C4-2B (cell line): ENCODE measurements around the gene CIAPIN1.

Source experiments
- H3K27ac ChIP-seq: fragments of 450-650 bp; 2 replicates; pipeline ENCODE4 v1.5.1; 2017
- ZFX ChIP-seq: fragments of 450-650 bp; IDR thresholded peaks from 2 replicates; pipeline ENCODE4 v1.6.1; 2017
- TF ChIP-seq, protein P1 (sequence below): fragments of 450-650 bp; conservative IDR thresholded peaks from 2 replicates; pipeline ENCODE4 v1.5.1; 2017; ENCODE audit warnings: mild to moderate bottlenecking

CIAPIN1 gene

DNA sequence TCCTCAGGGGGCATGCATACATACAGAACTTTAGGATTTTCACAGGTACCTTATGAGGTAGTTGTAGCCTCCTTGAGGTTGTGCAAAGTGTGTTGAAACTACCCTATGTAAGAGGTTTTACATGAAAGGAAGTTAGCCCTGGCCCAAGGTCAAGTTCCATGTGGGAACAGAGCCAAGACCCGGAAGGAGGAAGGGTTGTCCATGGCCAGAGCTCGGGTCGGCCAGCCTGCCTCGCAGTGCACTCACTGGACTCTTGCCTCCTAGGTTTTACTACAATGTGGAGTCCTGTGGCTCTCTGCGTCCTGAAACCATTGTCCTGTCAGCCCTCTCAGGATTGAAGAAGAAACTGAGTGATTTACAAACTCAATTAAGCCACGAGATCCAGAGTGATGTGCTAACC is 23.5 kb upstream of the CIAPIN1 start:
- TF ChIP-seq, protein P1, sequence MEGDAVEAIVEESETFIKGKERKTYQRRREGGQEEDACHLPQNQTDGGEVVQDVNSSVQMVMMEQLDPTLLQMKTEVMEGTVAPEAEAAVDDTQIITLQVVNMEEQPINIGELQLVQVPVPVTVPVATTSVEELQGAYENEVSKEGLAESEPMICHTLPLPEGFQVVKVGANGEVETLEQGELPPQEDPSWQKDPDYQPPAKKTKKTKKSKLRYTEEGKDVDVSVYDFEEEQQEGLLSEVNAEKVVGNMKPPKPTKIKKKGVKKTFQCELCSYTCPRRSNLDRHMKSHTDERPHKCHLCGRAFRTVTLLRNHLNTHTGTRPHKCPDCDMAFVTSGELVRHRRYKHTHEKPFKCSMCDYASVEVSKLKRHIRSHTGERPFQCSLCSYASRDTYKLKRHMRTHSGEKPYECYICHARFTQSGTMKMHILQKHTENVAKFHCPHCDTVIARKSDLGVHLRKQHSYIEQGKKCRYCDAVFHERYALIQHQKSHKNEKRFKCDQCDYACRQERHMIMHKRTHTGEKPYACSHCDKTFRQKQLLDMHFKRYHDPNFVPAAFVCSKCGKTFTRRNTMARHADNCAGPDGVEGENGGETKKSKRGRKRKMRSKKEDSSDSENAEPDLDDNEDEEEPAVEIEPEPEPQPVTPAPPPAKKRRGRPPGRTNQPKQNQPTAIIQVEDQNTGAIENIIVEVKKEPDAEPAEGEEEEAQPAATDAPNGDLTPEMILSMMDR, result no peak
- no peak for TF ChIP-seq ZFX
- peak overlapping the region; percentile 11; the same call in 1 of the 2 replicates for H3K27ac ChIP-seq

DNA sequence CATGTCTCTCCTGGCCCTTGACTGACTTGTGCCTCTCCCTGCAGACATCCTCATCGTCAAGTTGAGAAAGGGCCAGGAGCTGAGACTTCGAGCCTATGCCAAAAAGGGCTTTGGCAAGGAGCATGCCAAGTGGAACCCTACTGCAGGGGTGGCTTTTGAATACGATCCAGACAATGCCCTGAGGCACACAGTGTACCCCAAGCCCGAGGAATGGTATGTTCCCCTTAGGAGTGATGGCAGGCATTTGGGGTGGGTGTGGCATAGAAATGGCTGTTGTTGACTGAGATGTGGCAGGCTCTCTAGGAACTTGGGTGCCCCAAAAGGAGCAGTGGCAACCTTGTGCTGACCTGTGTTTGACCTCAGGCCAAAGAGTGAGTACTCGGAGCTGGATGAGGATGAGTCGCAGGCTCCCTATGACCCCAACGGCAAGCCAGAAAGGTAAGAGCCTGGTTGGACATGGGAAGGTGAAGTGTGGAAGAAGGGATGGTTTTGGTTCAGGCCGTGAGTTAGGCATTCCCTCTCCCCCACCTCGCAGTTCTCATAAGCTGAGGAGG is 22.8 kb upstream of the CIAPIN1 start:
- TF ChIP-seq, protein P1, result no peak
- TF ChIP-seq ZFX, result no peak
- peak overlapping the region; percentile 11; the same call in 1 of the 2 replicates for H3K27ac ChIP-seq

DNA sequence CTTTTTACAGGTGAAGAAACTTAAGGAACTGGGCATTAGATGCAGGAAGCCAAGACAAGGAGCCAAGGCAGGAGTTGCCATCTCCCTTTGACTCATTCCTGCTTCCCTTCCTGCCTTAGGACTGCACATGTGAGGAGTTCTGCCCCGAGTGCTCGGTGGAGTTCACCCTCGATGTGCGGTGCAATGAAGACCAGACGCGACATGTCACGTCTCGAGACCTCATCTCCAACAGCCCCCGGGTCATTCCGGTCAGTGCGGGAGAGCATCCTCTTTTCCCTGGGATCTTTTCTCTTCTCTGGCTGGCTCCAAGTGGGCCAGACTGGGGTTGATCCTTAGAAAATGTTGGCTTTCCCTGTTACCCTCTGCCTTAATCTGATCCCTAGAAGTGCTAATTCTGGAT is 21.9 kb upstream of the CIAPIN1 start:
- no peak overlapping the region for H3K27ac ChIP-seq
- no peak for TF ChIP-seq ZFX
- TF ChIP-seq, protein P1, result no peak

DNA sequence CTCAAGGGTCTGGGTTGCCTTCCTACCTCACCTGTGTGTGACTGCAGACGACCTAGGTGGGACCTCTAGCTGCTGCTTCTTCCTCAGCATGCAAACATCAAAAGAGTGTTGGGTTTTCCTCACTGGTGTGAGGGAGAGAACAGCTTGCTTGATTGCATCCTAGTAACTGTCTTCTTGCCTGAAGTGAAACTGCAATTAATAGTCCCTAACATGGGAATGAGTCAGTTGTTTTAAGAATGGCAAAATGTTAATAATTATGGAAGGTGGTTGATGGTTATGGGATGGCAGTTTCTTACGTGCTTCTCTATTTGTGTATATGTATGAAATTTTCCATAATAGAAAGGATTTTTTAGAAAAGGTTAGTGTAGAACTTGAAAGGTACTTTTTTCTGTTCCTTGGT is 21.2 kb upstream of the CIAPIN1 start:
- TF ChIP-seq, protein P1, result no peak
- TF ChIP-seq ZFX, result no peak

DNA sequence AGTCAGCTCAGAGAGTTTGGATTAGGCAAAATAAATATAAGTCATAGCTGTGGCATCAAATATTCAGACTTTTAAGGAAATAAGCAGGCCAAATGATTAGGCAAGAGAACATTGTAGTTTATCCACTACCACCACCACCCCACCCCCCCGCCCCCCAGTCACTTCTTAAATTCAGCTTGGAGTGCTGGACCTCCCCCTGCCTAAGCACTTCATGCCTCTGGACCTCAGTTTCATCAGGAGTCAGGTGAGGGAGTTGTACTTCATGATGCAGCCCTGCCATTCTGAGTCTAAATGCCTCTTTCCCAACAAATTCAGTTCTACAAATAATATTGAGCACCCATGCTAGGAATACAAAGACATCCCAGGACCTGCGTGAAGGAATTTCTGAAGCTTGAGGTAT is 17.3 kb upstream of the CIAPIN1 start:
- no peak for TF ChIP-seq ZFX
- TF ChIP-seq, protein P1, result no peak
- H3K27ac ChIP-seq, result no peak overlapping the region

More for the DNA sequence above, 21.2 kb upstream of the CIAPIN1 start:
- no peak overlapping the region for H3K27ac ChIP-seq

DNA sequence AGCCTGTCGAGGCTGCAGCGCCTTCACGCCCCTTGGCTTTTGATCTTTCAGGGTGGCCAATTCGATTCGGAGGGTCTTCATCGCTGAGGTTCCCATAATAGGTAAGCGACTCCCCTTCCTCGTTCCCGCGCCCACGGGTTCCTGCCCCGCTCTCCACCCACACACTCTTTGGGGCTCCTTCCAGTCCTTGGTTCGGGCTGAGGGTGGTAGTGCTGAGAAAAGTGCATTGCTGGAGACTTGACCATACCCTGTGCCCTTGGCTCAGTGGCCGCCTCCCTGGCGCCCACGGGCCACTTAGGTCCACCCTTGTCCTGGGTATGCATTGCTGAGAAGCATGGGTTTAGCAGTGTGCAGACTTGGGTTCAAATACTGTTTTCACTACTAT is 15.8 kb upstream of the CIAPIN1 start:
- peak overlapping the region; percentile 91 for H3K27ac ChIP-seq
- TF ChIP-seq, protein P1, result no peak
- 0 out of 2 replicates have a peak, but pooled peaks have one; percentile 2 for TF ChIP-seq ZFX

DNA sequence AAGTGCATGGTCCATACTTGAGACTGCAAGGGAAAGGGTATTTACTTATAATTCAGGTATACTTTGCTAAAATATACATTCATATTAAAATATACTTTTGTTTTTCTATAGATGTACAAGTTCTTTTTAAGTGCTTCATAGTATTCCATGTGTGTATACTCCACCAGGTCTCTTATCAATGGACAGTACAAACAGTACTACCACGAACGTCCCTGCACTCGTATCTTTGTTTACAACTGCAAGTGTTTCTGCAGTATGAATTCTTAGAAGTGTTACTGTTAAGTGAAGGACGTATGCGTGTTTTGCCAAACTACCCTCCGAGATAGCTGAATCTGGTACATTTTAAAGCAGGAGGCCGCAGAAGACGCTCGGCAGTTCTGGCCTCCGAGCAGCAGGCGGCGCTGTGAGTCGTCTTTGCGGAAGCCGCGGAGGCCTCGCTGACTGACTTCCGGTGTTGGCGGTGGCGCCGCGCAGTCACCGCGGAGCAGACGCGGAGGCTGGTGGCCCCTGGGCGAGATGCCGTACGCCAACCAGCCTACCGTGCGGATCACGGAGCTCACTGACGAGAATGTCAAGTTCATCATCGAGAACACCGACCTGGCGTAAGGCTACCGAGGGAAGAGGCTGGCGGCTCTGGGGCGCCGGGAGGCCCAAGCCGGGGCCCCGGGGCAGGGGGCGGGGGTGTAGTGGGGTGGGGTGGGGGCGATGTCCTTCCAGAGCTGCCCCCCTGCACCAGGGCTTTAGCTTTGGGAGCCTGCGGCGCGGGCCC is 15.2 kb upstream of the CIAPIN1 start, which contains the start of gene POLR2C:
TSS of gene POLR2C (plus strand) at position 471 of the 769 bp plus-strand sequence. CDS start at position 517, 46 bp downstream.
- H3K27ac ChIP-seq, result peak within 1 kb of the TSS; percentile 91

More for the DNA sequence above, 15.2 kb upstream of the CIAPIN1 start, which contains the start of gene POLR2C:
- TF ChIP-seq, protein P1, result peak; percentile 97
- TF ChIP-seq ZFX, result peak; percentile 50
